ENCODE results near the gene KRT76. TPM values are rescaled to one million over a fixed set of nuclear protein-coding genes. Genes with fewer than 3 reads are reported as not detected.

Gene KRT76
- total RNA-seq, 1 experiment from 2014 or later, result not detected

DNA sequence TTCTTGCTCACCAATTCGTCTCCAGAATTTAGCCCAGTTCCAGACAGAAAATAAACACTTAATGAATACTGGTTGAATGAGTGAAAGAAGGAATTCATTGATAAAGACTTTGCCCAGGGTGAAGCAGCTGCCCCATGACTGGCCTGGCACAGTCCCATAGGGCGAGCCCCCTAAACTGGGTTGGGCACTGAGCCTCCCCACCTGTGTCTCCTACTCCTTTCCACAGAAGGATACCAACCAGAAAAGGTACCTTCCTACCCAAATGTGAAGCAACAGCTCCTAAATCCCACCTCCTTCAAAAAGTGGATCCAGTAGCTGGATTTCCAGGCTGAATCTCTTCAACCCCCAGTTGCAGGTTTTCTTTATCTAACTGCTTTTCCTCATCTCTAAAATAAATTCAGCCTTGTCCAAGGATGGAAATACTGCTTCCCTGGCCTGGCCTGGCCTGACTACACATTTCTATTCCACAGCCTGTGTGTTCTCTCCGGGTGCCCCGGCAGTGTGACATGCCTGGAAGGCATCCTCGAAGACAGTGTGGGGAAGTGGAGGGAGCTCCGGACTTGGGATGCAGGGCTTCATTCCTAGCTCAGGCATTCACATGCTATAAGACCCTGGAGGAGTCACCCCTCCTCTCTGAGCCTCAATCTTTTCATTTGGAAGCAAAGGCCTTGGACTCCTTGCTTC lies 11.2 kb upstream of the KRT76 start:
- ATAC-seq, result no peak
- ChIA-PET POLR2A (ENCODE audit: unreplicated experiment) (no interaction called here), CTCF (no interaction called here)
- Histone ChIP-seq H3K79me2 (ENCODE audit: low read length) (no peaks in the 10 kb centered on the region), H3F3A (ENCODE audit: low read length, unreplicated experiment) (no peaks in the 10 kb centered on the region), H3K4me2 (ENCODE audit: low read length) (no peak overlapping the region), H3K27ac (ENCODE audit: low read length) (no peak overlapping the region), H3K27me3 (ENCODE audit: low read length) (peaks cover 9% of the 10 kb centered on the region; the same call in 1 of the 2 replicates), H3K9ac (ENCODE audit: low read length) (no peak overlapping the region), H3K9me3 (ENCODE audit: low read length) (no peaks in the 10 kb centered on the region), H3K36me3 (ENCODE audit: low read depth, low read length) (no peaks in the 10 kb centered on the region), H2AFZ (ENCODE audit: low read length) (no peak overlapping the region), H3K9me2 (replicated peaks; ENCODE audit: low read length) (no peaks in the 10 kb centered on the region), H4K20me1 (ENCODE audit: low read length) (no peaks in the 10 kb centered on the region), H3K4me1 (ENCODE audit: insufficient read depth, low read length) (no peaks in the 10 kb centered on the region), H3K4me3 (ENCODE audit: low read length) (no peak overlapping the region)
- BruUV-seq (replicated peaks), result no TSS peak
- DNase-seq, result no peak
- intact Hi-C loops (cut with micrococcal nuclease), result no loop called here
- TF ChIP-seq CTCF (conservative IDR thresholded peaks at IDR 0.05; ENCODE audit: low read depth, low read length) (no peak), EZH2phosphoT487 (IDR thresholded peaks at IDR 0.05; ENCODE audit: borderline replicate concordance, low read length) (no peak), EZH2 (IDR thresholded peaks at IDR 0.05; ENCODE audit: low read length, unreplicated experiment) (no peak)

DNA sequence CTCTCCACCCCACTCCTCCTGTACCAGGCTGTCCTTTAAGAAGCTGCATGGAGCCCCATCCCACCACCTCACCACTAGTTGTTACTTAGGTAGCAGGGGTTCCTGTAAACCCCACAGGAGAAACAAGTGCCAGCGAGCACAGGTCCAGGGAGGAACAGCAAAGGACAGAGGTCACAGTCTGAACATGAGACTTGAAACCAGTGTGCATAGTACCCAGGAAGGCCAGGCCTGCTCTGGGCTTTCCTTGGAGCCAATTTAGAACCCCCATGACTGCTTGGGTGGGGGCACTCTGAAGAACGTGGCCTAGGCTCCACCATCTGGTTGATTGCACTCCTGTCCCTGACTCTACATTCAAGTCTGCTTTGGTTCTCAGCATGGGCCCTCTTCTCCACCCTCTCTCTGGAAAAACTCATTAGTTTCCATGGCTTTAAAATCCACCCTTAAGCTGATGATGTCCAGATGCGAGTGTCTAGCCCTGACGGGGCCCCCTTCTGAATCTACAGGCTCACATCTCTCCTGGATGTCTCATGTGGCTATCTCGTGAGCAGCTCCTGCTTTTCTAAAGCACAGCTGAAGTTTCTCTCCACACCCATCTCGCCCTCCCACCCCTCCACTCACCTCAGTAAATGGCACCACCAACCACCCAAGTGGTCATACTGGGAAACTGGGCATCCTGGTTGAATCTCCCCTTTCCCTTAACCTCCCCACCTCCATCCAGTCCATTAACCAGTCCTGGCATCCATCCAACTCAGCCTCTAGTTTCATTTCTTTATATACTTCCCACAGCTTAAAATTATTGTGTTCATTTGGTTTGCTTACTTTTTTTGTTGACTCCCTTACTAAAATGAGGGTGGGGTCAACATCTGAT lies 10.4 kb upstream of the KRT76 start:
- no peak for ATAC-seq

More for the DNA sequence above, 10.4 kb upstream of the KRT76 start:
- Histone ChIP-seq H3F3A (ENCODE audit: low read length, unreplicated experiment) (no peaks in the 10 kb centered on the region), H3K36me3 (ENCODE audit: low read depth, low read length) (no peaks in the 10 kb centered on the region), H3K9me2 (replicated peaks; ENCODE audit: low read length) (no peaks in the 10 kb centered on the region), H3K79me2 (ENCODE audit: low read length) (no peaks in the 10 kb centered on the region), H3K9ac (ENCODE audit: low read length) (no peak overlapping the region), H3K9me3 (ENCODE audit: low read length) (no peaks in the 10 kb centered on the region), H4K20me1 (ENCODE audit: low read length) (no peaks in the 10 kb centered on the region), H3K4me2 (ENCODE audit: low read length) (no peak overlapping the region), H3K27me3 (ENCODE audit: low read length) (peaks cover 9% of the 10 kb centered on the region; the same call in 1 of the 2 replicates), H3K4me3 (ENCODE audit: low read length) (no peak overlapping the region), H3K27ac (ENCODE audit: low read length) (no peak overlapping the region), H2AFZ (ENCODE audit: low read length) (no peak overlapping the region), H3K4me1 (ENCODE audit: insufficient read depth, low read length) (no peaks in the 10 kb centered on the region)
- no TSS peak for BruUV-seq (replicated peaks)
- DNase-seq, result no peak
- no peak for TF ChIP-seq CTCF (conservative IDR thresholded peaks at IDR 0.05; ENCODE audit: low read depth, low read length)
- POLR2A ChIA-PET (ENCODE audit: unreplicated experiment), result no interaction called here
- CTCF ChIA-PET, result no interaction called here
- intact Hi-C loops (cut with micrococcal nuclease), result no loop called here

All from PC-3 (cell line).